K562 (cell line): Measurements from ENCODE around the gene IFT81.

Experiments
- GATAD2A ChIP-seq: fragments of 450-650 bp; IDR thresholded peaks from 2 replicates; pipeline ENCODE4 v1.6.1; 2017
- JUND ChIP-seq, 2 experiments: IDR thresholded peaks; 2 replicates in 1 of 2; 3 replicates in 1 of 2; pipeline ENCODE4 v1.6.1; 2011; ENCODE audit warnings: borderline replicate concordance in 2 of 2, low read depth in 2 of 2, low read length in 2 of 2, improper control_type of control experiment in 1 of 2, missing biosample characterization in 1 of 2, missing genetic modification characterization in 1 of 2, missing genetic modification reagents in 1 of 2
- KDM1A ChIP-seq, 2 experiments: fragments of 450-650 bp; IDR thresholded peaks; 2 replicates each; pipeline ENCODE4 v1.6.1; 2016; ENCODE audit warnings: mild to moderate bottlenecking in 2 of 2
- TF ChIP-seq, protein P1 (sequence below), 3 experiments: IDR thresholded peaks in 2 of 3; conservative IDR thresholded peaks in 1 of 3; 2 replicates each; pipeline ENCODE4 v1.5.1; 2011 to 2012; ENCODE audit warnings: low read length in 3 of 3, mild to moderate bottlenecking in 3 of 3, control low read depth in 2 of 3, improper control_type of control experiment in 1 of 3, inconsistent platforms in 1 of 3, low read depth in 1 of 3, mixed read lengths in 1 of 3, moderate library complexity in 1 of 3; ENCODE audit not compliant: insufficient read depth in 2 of 3

DNA sequence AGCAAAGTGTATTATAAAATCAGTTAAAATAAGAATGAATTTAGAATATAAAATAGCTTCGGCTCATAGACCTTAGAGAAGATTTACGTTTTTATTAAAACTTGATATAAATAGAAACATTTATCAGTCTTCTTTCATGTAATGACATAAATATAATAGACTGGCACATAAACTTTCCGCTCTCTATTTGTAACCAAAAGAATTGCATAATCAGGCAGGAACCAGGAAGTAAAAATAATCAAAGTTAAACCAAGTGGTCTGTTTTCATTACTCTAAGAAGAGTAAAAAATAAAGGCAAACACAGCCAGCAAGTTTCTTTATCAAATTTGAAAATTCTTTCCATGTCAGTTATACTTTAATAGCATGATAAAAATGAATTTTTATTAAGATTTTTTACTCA, 110.6 kb downstream of the IFT81 start:
- TF ChIP-seq GATAD2A (no peak), JUND (IDR thresholded peaks at IDR 0.05; ENCODE audit: borderline replicate concordance, low read depth, low read length) (no peak), JUND (tag; IDR thresholded peaks at IDR 0.05; ENCODE audit: borderline replicate concordance, low read depth, low read length) (no peak), KDM1A (IDR thresholded peaks at IDR 0.05) (no peak)
- TF ChIP-seq, protein P1, sequence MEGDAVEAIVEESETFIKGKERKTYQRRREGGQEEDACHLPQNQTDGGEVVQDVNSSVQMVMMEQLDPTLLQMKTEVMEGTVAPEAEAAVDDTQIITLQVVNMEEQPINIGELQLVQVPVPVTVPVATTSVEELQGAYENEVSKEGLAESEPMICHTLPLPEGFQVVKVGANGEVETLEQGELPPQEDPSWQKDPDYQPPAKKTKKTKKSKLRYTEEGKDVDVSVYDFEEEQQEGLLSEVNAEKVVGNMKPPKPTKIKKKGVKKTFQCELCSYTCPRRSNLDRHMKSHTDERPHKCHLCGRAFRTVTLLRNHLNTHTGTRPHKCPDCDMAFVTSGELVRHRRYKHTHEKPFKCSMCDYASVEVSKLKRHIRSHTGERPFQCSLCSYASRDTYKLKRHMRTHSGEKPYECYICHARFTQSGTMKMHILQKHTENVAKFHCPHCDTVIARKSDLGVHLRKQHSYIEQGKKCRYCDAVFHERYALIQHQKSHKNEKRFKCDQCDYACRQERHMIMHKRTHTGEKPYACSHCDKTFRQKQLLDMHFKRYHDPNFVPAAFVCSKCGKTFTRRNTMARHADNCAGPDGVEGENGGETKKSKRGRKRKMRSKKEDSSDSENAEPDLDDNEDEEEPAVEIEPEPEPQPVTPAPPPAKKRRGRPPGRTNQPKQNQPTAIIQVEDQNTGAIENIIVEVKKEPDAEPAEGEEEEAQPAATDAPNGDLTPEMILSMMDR (IDR thresholded peaks at IDR 0.05 in 2 of 3, conservative IDR thresholded peaks at IDR 0.05 in 1 of 3; ENCODE audit: insufficient read depth in 2 of 3, low read depth in 1 of 3, low read length in 3 of 3), result no peak
